NCI-H187 (cell line): Measurements from ENCODE around the gene LY9.

Experiments used
- DNase-seq, 2 experiments: peaks; one replicate each; lab custom pipeline; 2025; lab: John Stamatoyannopoulos, UW

Gene LY9

GRCh38 chr1:160801836-160802580 is 6.0 kb downstream of the LY9 start:
- no peak for DNase-seq

DNA sequence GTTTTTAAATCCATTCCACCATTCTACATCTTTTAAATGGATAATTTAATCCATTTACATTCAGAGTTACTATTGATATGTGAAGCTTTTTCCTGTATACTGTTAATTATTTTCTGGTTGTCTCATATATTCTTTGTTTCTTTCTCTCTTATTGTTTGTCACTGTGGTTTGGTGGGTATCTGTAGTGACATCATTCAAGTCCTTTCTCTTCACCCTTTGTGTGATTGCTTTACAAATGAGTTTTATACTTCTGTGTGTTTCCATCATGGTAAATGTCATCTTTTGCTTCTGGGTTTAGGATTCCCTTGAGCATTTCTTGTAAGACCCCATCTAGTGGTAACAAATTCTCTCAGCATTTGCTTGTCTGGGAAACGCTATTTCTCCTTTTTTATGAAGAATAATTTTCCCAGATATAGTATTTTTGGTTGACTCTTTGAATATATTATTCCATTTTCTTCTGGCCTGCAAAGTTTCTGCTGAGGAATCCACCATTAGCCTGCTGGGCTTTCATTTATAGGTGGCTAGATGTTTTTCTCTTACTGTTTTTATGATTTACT is 10.2 kb downstream of the LY9 start:
- no peak for DNase-seq

DNA sequence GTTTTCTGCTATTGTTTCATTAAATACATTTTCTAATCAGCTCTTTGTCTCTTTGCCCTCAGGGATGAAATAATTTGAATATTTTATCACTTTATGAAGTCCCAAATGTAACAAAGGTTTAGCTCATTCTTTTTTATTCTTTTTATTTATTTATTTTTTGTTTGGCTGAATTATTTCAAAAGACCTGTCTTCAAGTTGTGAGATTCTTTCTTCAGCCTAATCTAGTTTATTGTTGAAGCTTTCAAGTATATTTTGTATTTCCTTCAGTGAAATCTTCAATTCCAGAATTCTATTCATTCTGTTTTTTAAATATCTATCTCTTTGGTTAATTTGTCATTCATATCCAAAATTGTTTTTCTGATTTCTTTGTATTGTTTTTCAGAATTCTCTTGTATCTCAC is 10.8 kb downstream of the LY9 start:
- no peak for DNase-seq

DNA sequence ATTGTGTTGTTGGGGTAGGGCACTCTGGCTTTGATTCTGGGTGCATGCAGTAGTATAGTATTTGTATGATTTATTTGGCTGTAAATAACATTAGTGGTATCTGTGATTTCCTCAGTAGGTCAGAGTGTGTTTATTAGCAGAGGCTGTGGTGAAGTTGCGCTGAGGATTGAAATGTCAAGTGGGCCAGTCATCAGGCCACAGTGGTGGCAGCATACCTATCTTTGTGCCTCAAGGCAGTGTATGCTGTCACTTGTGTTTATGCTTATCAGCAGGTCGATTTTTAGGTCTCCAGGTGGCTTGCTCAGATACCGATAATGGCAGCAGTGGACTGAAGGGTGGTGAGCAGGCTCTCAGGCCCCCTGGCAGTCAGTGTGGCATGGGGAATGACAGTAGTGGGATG is 11.3 kb downstream of the LY9 start:
- DNase-seq = no peak

DNA sequence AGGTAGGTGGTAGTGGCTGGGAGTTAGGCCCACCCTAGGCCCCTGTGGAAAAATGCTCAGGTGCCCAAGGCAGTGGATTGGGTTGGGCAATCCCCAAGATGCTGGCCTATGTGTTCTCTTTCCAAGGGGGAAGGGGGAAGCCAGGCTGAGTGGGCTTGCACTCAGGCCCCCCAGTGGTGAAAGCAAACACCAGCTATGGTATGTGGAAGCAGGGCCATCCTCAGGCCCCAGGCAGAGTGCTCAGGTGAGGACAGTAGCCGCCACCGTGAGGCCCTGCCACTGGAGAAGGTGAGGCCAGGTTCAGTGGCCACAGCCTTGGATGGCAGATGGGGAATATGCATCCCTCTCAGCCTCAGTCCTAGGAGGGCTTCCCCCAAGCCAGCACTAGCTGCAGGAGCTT is 11.8 kb downstream of the LY9 start:
- DNase-seq = no peak

DNA sequence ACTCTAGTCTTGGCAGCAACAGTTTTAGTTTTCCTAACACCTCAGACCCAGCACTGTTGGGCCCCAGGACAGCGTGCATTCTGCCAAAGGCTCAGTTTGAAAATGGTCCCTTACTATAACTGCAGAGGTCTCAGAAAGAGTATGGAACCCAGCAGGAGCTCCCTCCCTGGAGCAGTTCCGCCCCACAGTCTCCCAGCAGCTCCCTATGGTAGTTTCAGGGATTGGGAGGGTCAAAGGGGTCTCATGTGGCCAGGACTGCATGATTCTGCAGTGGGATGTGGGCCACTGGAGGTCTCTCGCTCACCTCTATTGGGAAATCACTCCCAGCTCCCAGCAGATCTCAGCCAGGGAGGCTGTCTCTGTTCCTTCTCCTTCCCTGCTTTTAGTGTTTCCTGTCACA is 12.3 kb downstream of the LY9 start:
- no peak for DNase-seq

DNA sequence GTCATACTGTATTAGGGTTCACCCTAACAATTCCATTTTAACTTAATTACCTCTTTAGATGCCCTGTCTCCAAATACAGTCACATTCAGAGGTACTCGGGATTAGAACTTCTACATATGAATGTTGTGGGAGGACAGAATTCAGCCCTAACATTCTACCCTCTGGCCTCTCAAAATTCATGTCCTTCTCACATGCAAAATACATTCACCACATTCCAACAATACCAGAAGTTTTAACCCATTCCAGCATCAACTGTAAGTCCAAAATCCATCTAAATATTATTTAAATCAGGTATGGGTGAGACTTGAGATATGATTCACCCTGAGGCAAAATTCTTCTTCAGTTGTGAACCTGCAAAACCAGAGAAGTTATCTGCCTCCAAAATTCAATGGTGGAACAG is 14.5 kb downstream of the LY9 start:
- DNase-seq = no peak

- DNase-seq = no peak
Observed at GRCh38 chr1:160811147-160811546, 15.2 kb downstream of the LY9 start.

GRCh38 chr1:160813215-160813614 is 17.2 kb downstream of the LY9 start:
- no peak for DNase-seq

GRCh38 chr1:160814316-160814715 is 18.3 kb downstream of the LY9 start:
- DNase-seq = no peak

DNA sequence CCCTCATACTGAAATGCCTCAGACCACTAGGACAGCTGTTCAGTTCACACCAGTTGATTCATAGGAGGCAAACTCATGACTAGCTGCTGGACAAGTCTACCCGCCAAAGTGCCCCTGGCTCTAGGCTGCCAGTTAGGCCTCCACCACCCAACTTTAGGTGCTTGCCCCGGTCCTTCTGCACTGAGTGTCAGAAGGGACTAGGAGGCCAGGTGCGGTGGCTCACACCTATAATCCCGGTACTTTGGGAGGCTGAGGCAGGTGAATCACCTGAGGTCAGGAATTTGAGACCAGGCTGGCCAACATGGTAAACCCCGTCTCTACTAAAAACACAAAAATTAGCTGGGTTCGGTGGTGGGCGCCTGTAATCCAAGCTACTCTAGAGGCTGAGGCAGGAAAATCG is 18.9 kb downstream of the LY9 start:
- DNase-seq = no peak

- no peak for DNase-seq
Observed at GRCh38 chr1:160818207-160818937, 22.4 kb downstream of the LY9 start.

- DNase-seq = no peak
Observed at GRCh38 chr1:160819186-160819585, 23.2 kb downstream of the LY9 start.

DNA sequence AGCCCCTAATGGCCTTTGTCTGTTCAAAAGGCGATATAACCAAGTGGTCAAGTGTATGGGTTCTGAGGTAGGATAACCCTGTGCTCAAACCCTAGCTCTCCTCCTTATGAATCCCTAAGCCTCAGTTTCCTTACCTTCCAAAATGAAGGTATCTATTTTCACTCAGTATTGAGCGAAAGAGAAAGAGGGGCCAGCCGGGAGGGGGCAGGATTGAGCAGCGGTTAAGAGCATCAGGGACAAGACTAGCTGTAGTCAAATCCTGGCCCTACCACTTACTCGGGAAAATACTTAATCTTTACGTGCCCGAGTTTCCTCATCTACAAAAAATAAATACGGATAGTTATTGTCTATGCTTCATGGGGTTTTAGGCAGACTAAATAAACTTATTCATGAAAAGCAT is 25.7 kb downstream of the LY9 start:
- DNase-seq = no peak

DNA sequence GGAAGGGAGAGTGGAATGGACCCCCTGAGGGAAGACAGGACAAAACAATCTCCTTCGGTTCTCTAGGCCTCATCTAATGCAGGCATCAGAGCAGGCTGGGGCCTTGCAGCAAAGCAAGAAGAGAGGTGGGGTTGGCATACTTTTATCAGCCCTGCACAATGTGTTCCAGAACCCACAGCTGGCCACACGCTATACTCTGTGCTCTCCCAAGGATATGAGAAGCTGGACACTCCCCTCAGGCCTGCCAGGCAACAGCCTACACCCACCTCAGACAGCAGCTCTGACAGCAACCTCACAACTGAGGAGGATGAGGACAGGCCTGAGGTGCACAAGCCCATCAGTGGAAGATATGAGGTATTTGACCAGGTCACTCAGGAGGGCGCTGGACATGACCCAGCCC is 27.3 kb downstream of the LY9 start:
- DNase-seq = no peak

- DNase-seq = no peak
Observed at GRCh38 chr1:160826546-160826945, 30.6 kb downstream of the LY9 start.

- DNase-seq = no peak
Observed at GRCh38 chr1:160827418-160827817, 31.4 kb downstream of the LY9 start.

DNA sequence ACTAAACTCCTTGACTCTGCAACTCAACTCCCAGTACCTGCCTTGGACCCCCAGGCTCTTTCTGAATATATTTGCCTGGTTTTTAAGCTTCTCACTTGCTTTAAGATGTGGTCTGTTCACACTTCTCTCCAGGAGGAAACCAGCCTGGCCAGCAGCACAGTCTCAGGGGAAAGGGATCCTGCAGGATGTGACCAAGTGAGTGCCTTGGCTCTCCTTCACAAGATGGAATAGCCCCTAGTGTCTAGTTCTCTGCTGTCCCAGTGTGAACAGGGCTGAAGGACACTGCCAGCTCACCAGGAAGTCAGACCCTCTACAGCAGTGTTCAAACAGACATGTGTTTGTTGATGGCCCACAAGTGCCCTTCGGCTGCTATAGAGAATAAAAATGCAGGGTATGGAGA is 33.8 kb downstream of the LY9 start:
- no peak for DNase-seq

GRCh38 chr1:160830321-160831153 is 34.6 kb downstream of the LY9 start:
- DNase-seq = peak; percentile 70 to 74

DNA sequence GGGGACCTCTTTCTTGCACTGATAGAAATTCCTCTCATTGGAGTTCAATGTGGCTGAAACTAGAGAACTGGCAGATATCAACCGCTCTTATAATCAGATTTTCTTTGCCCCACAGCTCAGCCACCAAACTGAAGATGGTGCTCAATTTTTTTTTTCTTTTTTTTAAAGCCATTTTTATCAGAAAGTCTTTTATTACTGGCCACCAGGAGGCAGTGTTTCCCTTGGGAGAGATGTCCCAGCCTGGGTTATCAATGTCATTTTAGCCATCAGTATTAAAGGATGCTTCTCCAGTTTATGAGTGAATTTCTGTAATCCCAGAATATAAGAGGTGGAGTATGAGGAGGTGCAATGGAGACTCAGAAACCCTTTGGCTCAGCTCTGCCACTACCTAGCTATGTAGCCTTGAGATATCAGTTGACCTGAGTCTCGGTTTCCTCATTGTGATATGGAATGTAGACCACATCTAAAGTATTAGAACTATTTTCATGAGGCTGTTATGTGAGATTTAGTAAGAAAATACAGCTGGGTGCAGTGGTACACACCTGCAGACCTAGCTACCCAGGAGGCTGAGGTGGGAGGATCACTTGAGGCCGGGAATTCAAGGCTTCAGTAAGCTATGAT is 39.1 kb downstream of the LY9 start:
- peak in 1 of 2 experiments; percentile 65 for DNase-seq

DNA sequence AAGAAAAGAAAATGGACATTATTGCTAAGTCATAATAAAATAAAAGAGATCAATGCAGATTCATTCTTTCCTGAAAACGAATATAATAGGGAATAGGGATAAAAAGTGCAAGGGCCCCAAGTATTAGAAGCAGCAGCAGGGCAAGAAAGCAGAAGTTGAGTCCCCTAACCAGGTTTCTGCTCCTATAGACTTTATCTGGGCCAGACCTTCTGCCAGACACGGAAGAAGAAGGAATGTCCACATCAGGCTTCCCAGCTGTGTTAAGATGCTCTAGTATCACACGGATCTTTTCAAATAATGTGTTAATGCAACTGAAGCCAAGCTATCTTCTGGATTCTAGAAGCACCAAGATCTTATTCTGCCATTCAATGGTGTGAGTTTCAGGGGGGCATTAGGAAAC is 39.8 kb downstream of the LY9 start:
- no peak for DNase-seq

DNA sequence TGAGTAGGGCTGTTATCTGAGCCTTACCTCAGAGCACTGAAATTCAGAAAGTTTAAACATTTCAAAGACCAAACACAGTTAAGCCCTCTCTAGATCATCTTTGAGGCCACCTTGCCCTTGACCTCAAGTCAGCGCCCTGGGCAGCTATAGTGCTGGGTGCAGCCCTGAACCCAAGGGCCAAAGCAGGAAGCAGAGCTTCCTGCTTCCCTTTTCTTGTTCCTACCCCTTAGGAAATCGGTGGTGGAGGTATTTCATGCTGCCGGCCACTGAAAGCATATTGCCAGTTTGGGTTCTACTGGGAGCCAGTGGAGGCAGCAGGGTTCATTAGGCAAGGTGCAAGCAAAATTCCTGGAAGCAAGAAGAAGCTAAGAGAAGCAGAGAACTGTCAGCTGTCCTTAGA is 40.6 kb downstream of the LY9 start:
- DNase-seq = no peak
